ENCODE results near the gene FAP.

GRCh38 chr2:162148956-162149355 lies 94.3 kb downstream of the FAP start:
- TF ChIP-seq CTCF (conservative IDR thresholded peaks at IDR 0.05) (no peak), EZH2 (IDR thresholded peaks at IDR 0.05; ENCODE audit: low read depth) (no peak)

Measured in PC-9 (cell line).